Activated CD8-positive, alpha-beta T cell treated with anti-CD3 and anti-CD28 coated beads for 36 hours (primary cell): ENCODE data around the gene TNPO2. TPM values are rescaled to one million over a fixed set of nuclear protein-coding genes. Genes with fewer than 3 reads are reported as not detected.
"Not testable (repeated sequence)": the region's sequence is repeated elsewhere in the genome, so short reads cannot be mapped to it uniquely, and the experiment has no call there.

Experiments used
- ATAC-seq: fragments of 200-7000 bp; cut with Tn5 transposase; one replicate; pipeline ENCODE4 v1.10.0; 2021; ENCODE audit warnings: mild to moderate bottlenecking, moderate library complexity
- CTCF ChIA-PET: fragments of 350-600 bp; sonication (Branson Sonifier 250); formaldehyde crosslinking; loops from one replicate; lab custom pipeline; 2021; ENCODE audit warnings: antibody characterized with exemption; lab: Charles Lee
- POLR2A ChIA-PET: fragments of 350-600 bp; sonication (Branson Sonifier 250); formaldehyde crosslinking; loops from one replicate; lab custom pipeline; 2021; ENCODE audit warnings: antibody characterized with exemption; lab: Charles Lee
- DNase-seq: peaks from one replicate; pipeline ENCODE4 v3.0.0-alpha.2; 2020
- H3K27ac Mint-ChIP-seq: one replicate; pipeline ENCODE4 v1.8.0; 2021; ENCODE audit warnings: mild to moderate bottlenecking, mixed read lengths
- H3K27me3 Mint-ChIP-seq: one replicate; pipeline ENCODE4 v1.8.0; 2021; ENCODE audit warnings: mixed read lengths
- H3K36me3 Mint-ChIP-seq: one replicate; pipeline ENCODE4 v1.8.0; 2021; ENCODE audit warnings: low read depth, mixed read lengths
- H3K4me1 Mint-ChIP-seq: one replicate; pipeline ENCODE4 v1.8.0; 2021; ENCODE audit warnings: low read depth, mixed read lengths
- H3K4me3 Mint-ChIP-seq: one replicate; pipeline ENCODE4 v1.8.0; 2021; ENCODE audit warnings: mild to moderate bottlenecking, moderate library complexity, mixed read lengths
- H3K9me3 Mint-ChIP-seq: one replicate; pipeline ENCODE4 v1.8.0; 2021; ENCODE audit warnings: mixed read lengths
- CTCF ChIP-seq: fragments of 200-600 bp; IDR thresholded peaks from one replicate; pipeline ENCODE4 v1.8.0; 2022; ENCODE audit warnings: antibody characterized with exemption, mild to moderate bottlenecking
- intact Hi-C: fragments of 100-400 bp; cut with micrococcal nuclease; formaldehyde crosslinking; loops from one replicate; pipeline ENCODE4 v1.10.0; 2022
- total RNA-seq, 2 experiments: library from RNA; stranded (reverse); gene quantifications; one replicate each; pipeline ENCODE4 v1.2.3, GENCODE V29; 2021

TNPO2 gene
- total RNA-seq, 2 experiments from 2014 or later: 90.7 to 94.5 TPM

- peaks cover 4% of the 10 kb centered on the region for H3K4me1 Mint-ChIP-seq
- no peaks in the 10 kb centered on the region for H3K9me3 Mint-ChIP-seq
Measured at GRCh38 chr19:12685831-12686230, 37.9 kb downstream of the TNPO2 start.

GRCh38 chr19:12681074-12681987, 42.4 kb downstream of the TNPO2 start, which contains the start of gene DHPS:
Gene DHPS (minus strand): TSS chr19:12681880. CDS start chr19:12681766, 114 bp downstream.
- peak within 1 kb of the TSS; percentile 93 for H3K4me3 Mint-ChIP-seq
- peak within 1 kb of the TSS; percentile 94 for H3K27ac Mint-ChIP-seq
- peaks cover 25% of the 10 kb centered on the region for H3K4me1 Mint-ChIP-seq
- H3K36me3 Mint-ChIP-seq: peaks cover 25% of the 10 kb centered on the region
- POLR2A ChIA-PET: interaction anchor here (0.5 to 3.7 kb wide), 16 partner anchors 9 to 282 kb away, joined by 3 to 38 read pairs (median 4); partner anchors contain the start of genes FBXW9, GET3, MAN2B1 and TNPO2
- no peaks in the 10 kb centered on the region for H3K27me3 Mint-ChIP-seq
- peak; percentile 97 for DNase-seq
- TF ChIP-seq CTCF: no peak
- intact Hi-C loops: no loop called here
- CTCF ChIA-PET: interaction anchor here (1.4 to 3.2 kb wide), 3 partner anchors 9 to 167 kb away, joined by 3 to 20 read pairs (median 10); no protein-coding TSS in a partner anchor
- H3K9me3 Mint-ChIP-seq: no peaks in the 10 kb centered on the region
- ATAC-seq: peak; percentile 89

More at GRCh38 chr19:12685831-12686230, 37.9 kb downstream of the TNPO2 start:
- H3K27me3 Mint-ChIP-seq: no peaks in the 10 kb centered on the region
- no peak overlapping the region for H3K4me3 Mint-ChIP-seq
- CTCF ChIA-PET: interaction anchor here (0.8 to 1.6 kb wide), 4 partner anchors 14 to 52 kb away, joined by 3 to 4 read pairs (median 4); no protein-coding TSS in a partner anchor
- peaks cover 9% of the 10 kb centered on the region for H3K36me3 Mint-ChIP-seq
- DNase-seq: no peak
- H3K27ac Mint-ChIP-seq: no peak overlapping the region
- no peak for TF ChIP-seq CTCF
- POLR2A ChIA-PET: interaction anchor here (1.2 to 5.3 kb wide), 6 partner anchors 9 to 32 kb away, joined by 3 to 35 read pairs (median 3); partner anchors contain the start of gene FBXW9
- ATAC-seq: no peak
- intact Hi-C loops: no loop called here

- no peak for TF ChIP-seq CTCF
- Mint-ChIP-seq H3K36me3 (peaks cover 34% of the 10 kb centered on the region), H3K27me3 (no peaks in the 10 kb centered on the region), H3K4me1 (peaks cover 26% of the 10 kb centered on the region), H3K27ac (no peak overlapping the region), H3K4me3 (peak overlapping the region; percentile 93), H3K9me3 (no peaks in the 10 kb centered on the region)
- intact Hi-C loops: no loop called here
- ChIA-PET CTCF (interaction anchor here (0.9 to 3.2 kb wide), 3 partner anchors 8 to 168 kb away, joined by 3 to 20 read pairs (median 10); no protein-coding TSS in a partner anchor), POLR2A (interaction anchor here (0.6 to 4.5 kb wide), 7 partner anchors 11 to 191 kb away, joined by 3 to 38 read pairs (median 3); partner anchors contain the start of genes FBXW9, MAN2B1 and WDR83)
- DNase-seq: no peak
- no peak for ATAC-seq
Measured at GRCh38 chr19:12680034-12680433, 43.7 kb downstream of the TNPO2 start.

- peaks cover 45% of the 10 kb centered on the region for H3K36me3 Mint-ChIP-seq
- H3K27me3 Mint-ChIP-seq, intact Hi-C loops, H3K9me3 Mint-ChIP-seq, H3K4me3 Mint-ChIP-seq, ATAC-seq, H3K27ac Mint-ChIP-seq, DNase-seq: not testable (repeated sequence)
- CTCF ChIA-PET: interaction anchor here (0.9 to 3.0 kb wide), 6 partner anchors 8 to 170 kb away, joined by 3 to 10 read pairs (median 4); no protein-coding TSS in a partner anchor
- POLR2A ChIA-PET: interaction anchor here (1.0 to 4.5 kb wide), 3 partner anchors 9 to 76 kb away, joined by 3 to 29 read pairs (median 14); partner anchors contain the start of gene FBXW9
- peaks cover 26% of the 10 kb centered on the region for H3K4me1 Mint-ChIP-seq
Measured at GRCh38 chr19:12678039-12678438, 45.7 kb downstream of the TNPO2 start.

- no peaks in the 10 kb centered on the region for H3K27me3 Mint-ChIP-seq
- peaks cover 49% of the 10 kb centered on the region for H3K36me3 Mint-ChIP-seq
- H3K4me3 Mint-ChIP-seq: no peak overlapping the region
- intact Hi-C loops: no loop called here
- DNase-seq (no peak), ATAC-seq (no peak)
- H3K9me3 Mint-ChIP-seq: no peaks in the 10 kb centered on the region
- CTCF ChIA-PET: interaction anchor here (0.7 to 2.5 kb wide), 13 partner anchors 11 to 171 kb away, joined by 3 to 10 read pairs (median 5); partner anchors contain the start of genes MAN2B1, THSD8, WDR83 and ZNF490
- POLR2A ChIA-PET: interaction anchor here (0.9 to 4.5 kb wide), 4 partner anchors 8 to 74 kb away, joined by 3 to 29 read pairs (median 10); partner anchors contain the start of gene FBXW9
- no peak for TF ChIP-seq CTCF
- H3K4me1 Mint-ChIP-seq: peaks cover 28% of the 10 kb centered on the region
- H3K27ac Mint-ChIP-seq: no peak overlapping the region
Measured at GRCh38 chr19:12676928-12677327, 46.8 kb downstream of the TNPO2 start.
